GM19025 (cell line): ENCODE measurements around the gene DOCK2.
A peak's percentile ranks its signal among the peaks of the same experiment; 100 is the strongest.
"Not testable (repeated sequence)": the region's sequence is repeated elsewhere in the genome, so short reads cannot be mapped to it uniquely, and the experiment has no call there.

Experiments
- ATAC-seq: cut with Tn5 transposase; IDR thresholded peaks from one replicate; pipeline ENCODE4 v1.9.1; 2021; ENCODE audit warnings: mild to moderate bottlenecking, low read depth, moderate library complexity; ENCODE audit not compliant: unreplicated experiment

The DOCK2 gene

GRCh38 chr5:169636477-169637084 is 494 bp upstream of the DOCK2 start:
- ATAC-seq = no peak

GRCh38 chr5:169637549-169638121 is 560 bp downstream of the DOCK2 start:
- peak; percentile 34 for ATAC-seq

GRCh38 chr5:169641253-169641652 is 4.2 kb downstream of the DOCK2 start:
- no peak for ATAC-seq

- peak; percentile 23 for ATAC-seq
These were observed 9.8 kb downstream of the DOCK2 start for GRCh38 chr5:169646856-169647255.

GRCh38 chr5:169647566-169647965 is 10.5 kb downstream of the DOCK2 start:
- peak; percentile 39 for ATAC-seq

- ATAC-seq = no peak
These were observed 11.7 kb downstream of the DOCK2 start for GRCh38 chr5:169648725-169649310.

- ATAC-seq = no peak
These were observed 12.4 kb downstream of the DOCK2 start for GRCh38 chr5:169649486-169649885.

- peak; percentile 53 for ATAC-seq
These were observed 13.7 kb downstream of the DOCK2 start for GRCh38 chr5:169650701-169651331.

GRCh38 chr5:169651526-169651925 is 14.5 kb downstream of the DOCK2 start:
- no peak for ATAC-seq

- no peak for ATAC-seq
These were observed 15.0 kb downstream of the DOCK2 start for GRCh38 chr5:169652057-169652456.

- no peak for ATAC-seq
These were observed 16.0 kb downstream of the DOCK2 start for GRCh38 chr5:169653091-169653490.

- ATAC-seq = no peak
These were observed 18.3 kb downstream of the DOCK2 start for GRCh38 chr5:169655353-169655752.

GRCh38 chr5:169656125-169656901 is 19.2 kb downstream of the DOCK2 start:
- peak; percentile 59 for ATAC-seq

GRCh38 chr5:169657127-169657526 is 20.1 kb downstream of the DOCK2 start:
- ATAC-seq = peak; percentile 32

- ATAC-seq = not testable (repeated sequence)
These were observed 25.4 kb downstream of the DOCK2 start for GRCh38 chr5:169662451-169662850.

GRCh38 chr5:169663537-169663936 is 26.5 kb downstream of the DOCK2 start:
- no peak for ATAC-seq

- no peak for ATAC-seq
These were observed 29.3 kb downstream of the DOCK2 start for GRCh38 chr5:169666365-169666764.

GRCh38 chr5:169667896-169668674 is 31.0 kb downstream of the DOCK2 start:
- no peak for ATAC-seq

- ATAC-seq = no peak
These were observed 31.7 kb downstream of the DOCK2 start for GRCh38 chr5:169668732-169669131.
